HG03442 (cell line): ENCODE results near the gene PGGHG.
A peak's percentile ranks its signal among the peaks of the same experiment; 100 is the strongest.
"Not testable (repeated sequence)": the region's sequence is repeated elsewhere in the genome, so short reads cannot be mapped to it uniquely, and the experiment has no call there.

ENCODE experiments used
- ATAC-seq: cut with Tn5 transposase; IDR thresholded peaks from one replicate; pipeline ENCODE4 v1.9.1; 2021; ENCODE audit warnings: mild to moderate bottlenecking, moderate library complexity; ENCODE audit not compliant: unreplicated experiment

PGGHG gene

GRCh38 chr11:313787-314553 is 25.0 kb downstream of the PGGHG start, which contains the start of gene IFITM1:
Gene IFITM1, plus strand, starts transcription at chr11:314040. Its CDS starts 131 bp downstream, at chr11:314171.
- ATAC-seq, result no peak

- ATAC-seq, result not testable (repeated sequence)
These were observed 25.6 kb downstream of the PGGHG start for GRCh38 chr11:314554-314875.

GRCh38 chr11:315051-315481 is 26.1 kb downstream of the PGGHG start:
- ATAC-seq, result no peak

GRCh38 chr11:315516-315994 is 26.6 kb downstream of the PGGHG start:
- no peak for ATAC-seq

- no peak for ATAC-seq
These were observed 27.2 kb downstream of the PGGHG start for GRCh38 chr11:316031-316701.

GRCh38 chr11:316891-317301 is 28.0 kb downstream of the PGGHG start:
- ATAC-seq, result no peak

DNA sequence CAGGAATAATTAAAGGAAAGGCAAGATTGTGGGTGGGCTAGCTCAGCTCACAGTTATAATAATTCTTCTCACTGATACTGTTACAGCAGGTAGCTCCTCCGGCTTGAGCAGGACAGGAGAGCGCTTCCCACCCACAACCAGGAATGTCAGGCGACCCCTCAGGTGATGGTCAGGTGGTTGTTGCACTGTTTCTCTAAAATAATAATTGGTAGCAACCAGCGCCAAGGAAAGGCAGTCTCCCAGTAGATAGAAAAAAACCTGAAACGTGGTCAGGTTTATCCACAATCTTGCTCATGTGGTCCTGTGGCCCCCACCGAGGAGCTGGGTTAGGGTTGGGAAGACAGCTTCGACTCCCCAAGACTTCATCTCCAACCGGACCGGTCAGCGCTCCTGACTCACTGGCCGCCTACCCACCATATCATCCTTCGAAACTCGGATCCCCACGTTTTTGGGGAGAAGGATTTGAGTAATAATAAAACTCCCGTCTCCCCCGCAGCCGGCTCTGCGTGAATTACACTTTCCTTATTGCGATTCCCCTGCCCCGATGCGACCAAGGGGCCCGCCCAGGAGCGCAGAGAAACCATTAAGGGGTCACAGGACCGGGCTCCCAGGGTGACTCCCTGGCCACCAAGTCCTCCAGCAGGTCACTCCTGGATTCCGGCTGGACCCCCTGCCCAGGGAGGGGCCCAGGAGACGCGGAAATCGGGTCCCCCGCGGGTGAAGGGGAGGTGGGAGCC is 28.9 kb downstream of the PGGHG start:
- ATAC-seq, result not testable (repeated sequence)

GRCh38 chr11:318405-319120 is 29.6 kb downstream of the PGGHG start:
- peak; percentile 32 for ATAC-seq

DNA sequence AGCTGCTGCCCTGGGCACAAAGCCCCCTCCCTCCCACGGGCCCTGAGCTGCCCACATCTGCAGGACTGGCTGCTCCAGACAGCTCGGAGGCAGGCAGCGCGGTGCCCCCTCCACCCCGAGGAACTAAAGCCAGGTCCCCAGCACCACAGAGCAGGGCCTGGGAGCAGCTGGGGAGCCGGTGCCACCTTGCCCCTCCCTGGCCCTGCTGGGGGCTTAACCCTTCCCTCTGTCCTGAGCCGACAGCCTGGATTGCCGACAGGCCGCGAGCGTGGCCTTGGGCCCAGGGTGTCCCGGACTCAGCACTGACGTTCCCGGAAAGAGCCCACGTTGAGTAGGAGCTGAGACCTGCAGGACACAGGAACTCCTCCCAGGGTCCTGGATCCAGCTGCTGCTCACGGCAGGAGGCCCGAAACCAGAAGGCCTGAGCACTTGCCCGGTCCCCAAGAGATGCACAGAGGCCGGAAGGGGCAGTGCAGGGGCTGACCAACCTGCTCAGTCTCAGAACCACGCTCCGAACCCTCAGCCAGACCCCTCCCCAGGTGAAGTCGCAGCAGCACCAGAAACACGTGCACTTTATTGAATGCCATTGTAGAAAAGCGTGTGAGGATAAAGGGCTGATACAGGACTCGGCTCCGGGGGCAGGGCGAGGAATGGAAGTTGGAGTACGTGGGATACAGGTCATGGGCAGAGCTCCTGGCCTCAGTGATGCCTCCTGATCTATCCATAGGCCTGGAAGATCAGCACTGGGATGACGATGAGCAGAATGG is 30.4 kb downstream of the PGGHG start:
- ATAC-seq, result not testable (repeated sequence)

GRCh38 chr11:319888-320273 is 31.0 kb downstream of the PGGHG start:
- ATAC-seq, result not testable (repeated sequence)

DNA sequence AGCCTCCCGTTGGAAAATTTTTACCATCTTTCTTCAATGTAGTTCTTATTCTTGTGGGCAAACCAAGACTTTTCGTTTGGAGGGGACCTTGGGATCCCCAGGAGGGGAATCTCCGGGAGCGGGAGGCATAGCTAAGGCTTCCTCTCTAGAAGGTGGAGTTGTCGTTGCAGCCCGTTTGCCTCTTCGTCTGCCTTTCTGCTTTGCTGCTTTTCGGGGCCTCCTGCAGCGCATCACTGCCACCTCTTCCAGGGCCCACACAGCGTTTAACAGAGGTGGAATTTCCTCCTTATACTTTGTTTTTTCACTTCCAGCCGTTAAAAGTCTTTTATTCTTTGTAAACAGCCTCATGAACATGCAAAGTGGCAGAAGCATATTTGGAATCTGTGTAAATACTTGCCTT is 35.2 kb downstream of the PGGHG start:
- no peak for ATAC-seq

- not testable (repeated sequence) for ATAC-seq
These were observed 35.9 kb downstream of the PGGHG start for GRCh38 chr11:324593-325517.

GRCh38 chr11:325796-326591 is 37.1 kb downstream of the PGGHG start:
- ATAC-seq, result no peak

DNA sequence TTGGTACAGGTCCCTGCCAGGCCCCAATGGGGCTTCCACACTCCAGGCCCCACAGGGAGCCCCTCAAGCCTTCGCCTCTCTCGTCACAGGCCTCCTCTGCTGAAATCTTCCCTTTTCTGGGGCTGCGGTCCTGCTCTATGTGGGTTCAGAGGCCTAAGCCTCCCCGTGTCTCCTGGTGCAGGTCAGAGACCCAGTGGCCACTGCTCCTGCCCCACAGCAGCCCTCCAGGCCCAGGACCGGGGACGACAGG is 37.6 kb downstream of the PGGHG start:
- ATAC-seq, result no peak

DNA sequence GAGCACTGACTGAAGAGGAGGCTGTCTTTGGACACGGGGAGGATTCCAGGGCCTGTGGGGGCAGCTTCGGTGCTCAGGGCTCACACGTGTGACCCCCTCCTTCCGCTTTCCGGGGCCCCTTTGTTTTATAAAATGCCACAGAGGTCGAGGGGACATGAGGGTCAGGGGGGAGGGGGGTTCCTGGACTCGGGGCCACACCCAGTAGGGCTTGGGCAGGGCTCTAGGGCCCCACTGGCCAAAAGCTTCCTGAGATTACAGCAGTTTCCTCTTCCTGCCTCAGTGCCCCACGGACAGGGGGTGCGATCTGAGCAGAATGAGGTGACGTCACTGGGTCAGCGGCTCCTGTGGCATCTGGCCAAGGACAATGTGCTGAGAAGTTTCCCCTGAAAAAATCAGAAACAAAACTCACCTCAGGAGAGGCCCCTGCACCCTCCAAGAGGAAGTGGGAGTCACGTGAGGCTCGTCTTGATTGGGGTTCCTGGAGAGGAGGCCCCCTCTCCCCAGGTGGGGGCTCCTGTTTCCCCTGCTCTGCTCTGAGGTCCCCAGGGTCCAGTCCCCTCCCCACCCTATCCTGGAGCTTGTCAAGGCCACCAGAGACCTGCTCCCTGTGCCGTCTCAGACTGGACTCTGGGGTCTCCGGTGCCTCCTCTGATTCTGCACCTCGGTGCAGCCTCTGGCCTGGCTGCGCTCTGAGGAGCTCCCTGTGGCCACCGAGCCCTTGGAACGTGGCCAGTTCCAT is 38.1 kb downstream of the PGGHG start:
- ATAC-seq, result peak; percentile 53

DNA sequence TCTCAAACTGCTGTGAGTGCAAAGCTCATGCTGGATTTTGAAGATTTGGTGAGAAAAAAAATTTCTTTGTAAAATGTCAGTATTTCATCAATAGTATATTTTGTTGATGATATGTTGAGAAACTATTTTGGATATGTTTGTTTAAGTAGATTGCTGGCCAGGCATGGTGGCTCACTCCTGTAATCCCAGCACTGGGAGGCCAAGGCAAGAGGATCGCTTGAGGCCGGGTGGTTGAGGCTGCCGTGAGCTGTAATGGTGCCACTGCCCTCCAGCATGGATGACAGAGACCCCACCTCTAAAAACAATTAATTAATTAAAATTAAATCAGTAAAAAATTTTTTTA is 38.6 kb downstream of the PGGHG start:
- no peak for ATAC-seq

GRCh38 chr11:328012-328411 is 39.1 kb downstream of the PGGHG start:
- no peak for ATAC-seq

DNA sequence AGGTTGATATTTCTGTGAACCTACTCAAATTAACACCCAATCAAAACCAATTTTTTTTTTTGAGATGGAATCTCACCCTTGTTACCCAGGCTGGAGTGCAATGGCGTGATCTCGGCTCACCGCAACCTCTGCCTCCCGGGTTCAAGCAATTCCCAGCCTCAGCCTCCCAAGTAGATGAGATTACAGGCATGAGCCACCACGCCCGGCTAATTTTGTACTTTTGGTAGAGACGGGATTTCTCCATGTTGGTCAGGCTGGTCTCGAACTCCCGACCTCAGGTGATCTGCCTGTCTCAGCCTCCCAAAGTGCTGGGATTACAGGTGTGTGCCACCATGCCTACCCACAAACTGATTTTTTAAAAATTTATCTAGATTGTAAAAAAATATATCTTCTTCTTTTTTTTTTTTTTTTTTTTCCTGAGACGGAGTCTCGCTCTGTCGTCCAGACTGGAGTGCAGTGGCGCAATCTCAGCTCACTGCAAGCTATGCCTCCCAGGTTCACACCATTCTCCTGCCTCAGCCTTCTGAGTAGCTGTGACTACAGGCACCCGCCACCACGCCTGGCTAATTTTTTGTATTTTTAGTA is 39.7 kb downstream of the PGGHG start:
- ATAC-seq, result not testable (repeated sequence)
